Muscle of back (tissue), 10 donors: ENCODE data around the gene HMGXB4. TPM values are rescaled to one million over a fixed set of nuclear protein-coding genes. Genes with fewer than 3 reads are reported as not detected.

Experiments used
- polyA plus RNA-seq, 10 donors: library from polyadenylated mRNA; unstranded; fragments of 120-200 nt; gene quantifications; one replicate each; pipeline ENCODE4 v1.2.1, GENCODE V29; 2013; ENCODE audit not compliant: insufficient read length in 10 of 10

The HMGXB4 gene
- polyA plus RNA-seq, 10 donors: 12.6 to 18.6 (median 15.1) TPM

Other genes with a start within 250 kb of the HMGXB4 start
- under 1 TPM in 1 of 10 donors, not detected in 9; 0.16 TPM for gene ISX, start 191.3 kb upstream of the HMGXB4 start, polyA plus RNA-seq
- gene TOM1, start 42.4 kb downstream of the HMGXB4 start, polyA plus RNA-seq: 10 to 100 TPM; 24.1 to 32.3 (median 30.0) TPM
- 10 to 100 TPM; 12.1 to 32.2 (median 17.1) TPM for gene HMOX1, start 123.6 kb downstream of the HMGXB4 start, polyA plus RNA-seq
- gene MCM5, start 142.6 kb downstream of the HMGXB4 start, polyA plus RNA-seq: 10 to 100 TPM; 24.0 to 52.3 (median 31.3) TPM